ENCODE results near the gene TIMM50. TPM values are rescaled to one million over a fixed set of nuclear protein-coding genes. Genes with fewer than 3 reads are reported as not detected.

Gene TIMM50
- total RNA-seq, 4 donors from 2014 or later = 50.8 to 53.5 (median 52.4) TPM

DNA sequence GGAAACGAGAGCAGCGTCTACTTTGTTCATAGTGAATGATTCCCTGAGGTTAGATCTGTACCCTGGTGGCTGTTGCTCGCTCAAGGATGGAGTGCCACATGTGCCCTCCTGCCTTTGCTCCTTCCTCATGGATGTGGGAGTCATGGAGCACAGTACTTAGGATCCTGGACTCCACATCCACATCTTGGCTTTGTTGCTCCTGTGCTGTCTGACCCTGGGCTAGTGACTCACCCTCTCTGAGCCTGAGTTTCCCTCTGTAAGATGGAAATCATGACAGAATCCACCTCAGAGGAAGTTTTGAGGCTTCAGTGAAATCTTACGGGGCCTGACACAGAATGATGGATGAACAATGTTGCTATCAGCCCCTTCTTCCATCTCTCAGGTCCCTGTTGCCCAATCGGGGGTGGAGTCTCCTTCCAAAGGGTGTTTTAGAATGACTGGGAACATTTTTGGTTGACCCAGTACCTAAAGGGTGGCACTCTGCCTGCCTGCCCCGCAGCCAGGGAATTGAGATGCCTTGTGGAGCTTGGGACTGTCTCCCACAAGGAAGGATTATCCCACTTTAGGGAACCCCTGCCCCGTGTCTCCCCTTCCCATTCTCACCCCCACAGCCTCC lies 9.8 kb upstream of the TIMM50 start:
- no peaks in the 10 kb centered on the region for H3K27me3 ChIP-seq
- no peak overlapping the region for H3K4me3 ChIP-seq
- peaks cover 0 to 100% of the 10 kb centered on the region in 2 donors for H3K36me3 ChIP-seq
- TF ChIP-seq POLR2AphosphoS5 (IDR thresholded peaks at IDR 0.05) (no peak), EP300 (IDR thresholded peaks at IDR 0.05) (no peak), POLR2A (IDR thresholded peaks at IDR 0.05) (no peak)
- TF ChIP-seq, protein P1, sequence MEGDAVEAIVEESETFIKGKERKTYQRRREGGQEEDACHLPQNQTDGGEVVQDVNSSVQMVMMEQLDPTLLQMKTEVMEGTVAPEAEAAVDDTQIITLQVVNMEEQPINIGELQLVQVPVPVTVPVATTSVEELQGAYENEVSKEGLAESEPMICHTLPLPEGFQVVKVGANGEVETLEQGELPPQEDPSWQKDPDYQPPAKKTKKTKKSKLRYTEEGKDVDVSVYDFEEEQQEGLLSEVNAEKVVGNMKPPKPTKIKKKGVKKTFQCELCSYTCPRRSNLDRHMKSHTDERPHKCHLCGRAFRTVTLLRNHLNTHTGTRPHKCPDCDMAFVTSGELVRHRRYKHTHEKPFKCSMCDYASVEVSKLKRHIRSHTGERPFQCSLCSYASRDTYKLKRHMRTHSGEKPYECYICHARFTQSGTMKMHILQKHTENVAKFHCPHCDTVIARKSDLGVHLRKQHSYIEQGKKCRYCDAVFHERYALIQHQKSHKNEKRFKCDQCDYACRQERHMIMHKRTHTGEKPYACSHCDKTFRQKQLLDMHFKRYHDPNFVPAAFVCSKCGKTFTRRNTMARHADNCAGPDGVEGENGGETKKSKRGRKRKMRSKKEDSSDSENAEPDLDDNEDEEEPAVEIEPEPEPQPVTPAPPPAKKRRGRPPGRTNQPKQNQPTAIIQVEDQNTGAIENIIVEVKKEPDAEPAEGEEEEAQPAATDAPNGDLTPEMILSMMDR (IDR thresholded peaks at IDR 0.05) = no peak
- no peak overlapping the region for H3K27ac ChIP-seq
- ATAC-seq = no peak
- no peaks in the 10 kb centered on the region for H3K4me1 ChIP-seq
- 88% methylated on average over 3 of the region's 7 CpGs; no CpG with 5 or more reads in 1 of the 2 donors for WGBS, 2 donors (ENCODE audit: low coverage in 1 of 2)
- H3K9me3 ChIP-seq = no peaks in the 10 kb centered on the region

DNA sequence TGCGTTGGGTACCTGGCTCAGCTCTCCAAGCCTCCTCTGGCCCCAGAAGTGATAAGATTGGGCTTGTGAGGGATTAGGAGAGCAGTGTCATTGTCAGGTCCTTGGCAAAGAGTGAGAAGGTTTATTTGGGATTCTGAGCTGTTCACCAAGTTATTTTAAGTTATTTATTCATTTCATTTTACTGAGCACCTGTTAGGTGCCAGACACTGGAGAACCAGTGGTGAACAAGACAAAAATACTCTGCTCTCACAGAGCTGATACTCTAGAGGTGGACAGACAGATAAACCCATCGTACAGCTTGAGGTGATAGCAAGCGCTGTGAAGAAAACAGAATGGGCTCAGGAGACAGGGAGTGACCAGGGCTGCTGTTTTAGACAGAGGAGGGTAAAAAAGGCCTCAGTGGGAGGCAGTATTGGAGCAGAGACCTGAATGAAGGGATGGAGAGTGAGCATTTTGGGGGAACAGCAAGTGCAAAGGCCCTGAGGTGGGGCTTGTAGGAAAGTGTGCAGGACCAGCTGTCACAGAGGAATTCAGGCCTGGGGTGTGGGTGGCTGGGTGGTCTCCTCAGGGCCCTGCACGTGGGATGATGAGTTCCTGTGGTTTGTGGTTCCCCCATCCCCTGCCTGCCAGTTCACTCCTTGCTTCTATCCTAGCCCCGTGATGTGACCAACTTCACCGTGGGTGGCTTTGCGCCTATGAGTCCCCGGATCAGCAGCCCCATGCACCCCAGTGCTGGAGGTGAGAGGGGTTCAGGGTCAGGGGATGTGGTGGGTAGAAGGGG lies 8.7 kb upstream of the TIMM50 start:
- no peak overlapping the region for H3K27ac ChIP-seq
- TF ChIP-seq POLR2AphosphoS5 (IDR thresholded peaks at IDR 0.05) (no peak), POLR2A (IDR thresholded peaks at IDR 0.05) (no peak), EP300 (IDR thresholded peaks at IDR 0.05) (no peak)
- TF ChIP-seq, protein P1 (IDR thresholded peaks at IDR 0.05) = no peak
- H3K36me3 ChIP-seq = peaks cover 0 to 100% of the 10 kb centered on the region in 2 donors
- H3K4me1 ChIP-seq = no peaks in the 10 kb centered on the region
- no peak for ATAC-seq
- no peaks in the 10 kb centered on the region for H3K27me3 ChIP-seq
- no peak overlapping the region for H3K4me3 ChIP-seq
- WGBS, 2 donors (ENCODE audit: low coverage in 1 of 2) = 81 to 85% methylated on average over 2 to 3 of the region's 8 CpGs
- no peaks in the 10 kb centered on the region for H3K9me3 ChIP-seq

DNA sequence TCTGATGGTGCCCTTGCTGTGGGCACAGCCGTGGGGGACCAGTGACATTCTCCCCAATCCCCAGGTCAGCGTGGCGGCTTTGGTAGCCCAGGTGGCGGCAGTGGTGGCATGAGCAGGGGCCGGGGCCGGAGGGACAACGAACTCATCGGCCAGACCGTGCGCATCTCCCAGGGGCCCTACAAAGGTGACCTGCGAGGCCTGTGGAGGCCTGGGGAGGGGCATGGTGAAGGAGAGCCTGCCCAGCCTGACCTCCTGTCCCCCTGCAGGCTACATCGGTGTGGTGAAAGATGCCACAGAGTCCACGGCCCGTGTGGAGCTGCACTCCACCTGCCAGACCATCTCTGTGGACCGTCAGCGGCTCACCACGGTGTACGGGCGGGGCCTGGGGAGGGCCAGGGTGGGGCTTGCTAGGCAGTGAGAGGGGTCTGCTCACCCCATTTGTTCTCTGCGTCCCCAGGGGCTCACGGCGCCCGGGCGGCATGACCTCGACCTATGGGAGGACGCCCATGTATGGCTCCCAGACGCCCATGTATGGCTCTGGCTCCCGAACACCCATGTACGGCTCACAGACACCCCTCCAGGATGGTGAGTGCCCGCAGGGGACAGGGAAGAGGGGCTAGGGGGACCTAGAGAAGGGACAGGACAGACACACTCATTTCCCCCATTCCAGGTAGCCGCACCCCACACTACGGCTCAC lies 7.7 kb upstream of the TIMM50 start:
- Histone ChIP-seq H3K9me3 (no peaks in the 10 kb centered on the region), H3K4me1 (no peaks in the 10 kb centered on the region), H3K36me3 (peaks cover 0 to 92% of the 10 kb centered on the region in 2 donors), H3K27ac (no peak overlapping the region), H3K4me3 (no peak overlapping the region), H3K27me3 (no peaks in the 10 kb centered on the region)
- 83% methylated on average over 1 of the region's 32 CpGs; no CpG with 5 or more reads in 1 of the 2 donors for WGBS, 2 donors (ENCODE audit: low coverage in 1 of 2)
- ATAC-seq = no peak
- TF ChIP-seq, protein P1 (IDR thresholded peaks at IDR 0.05) = no peak
- TF ChIP-seq POLR2A (IDR thresholded peaks at IDR 0.05) = no peak
- TF ChIP-seq EP300 (IDR thresholded peaks at IDR 0.05) = no peak
- no peak for TF ChIP-seq POLR2AphosphoS5 (IDR thresholded peaks at IDR 0.05)

DNA sequence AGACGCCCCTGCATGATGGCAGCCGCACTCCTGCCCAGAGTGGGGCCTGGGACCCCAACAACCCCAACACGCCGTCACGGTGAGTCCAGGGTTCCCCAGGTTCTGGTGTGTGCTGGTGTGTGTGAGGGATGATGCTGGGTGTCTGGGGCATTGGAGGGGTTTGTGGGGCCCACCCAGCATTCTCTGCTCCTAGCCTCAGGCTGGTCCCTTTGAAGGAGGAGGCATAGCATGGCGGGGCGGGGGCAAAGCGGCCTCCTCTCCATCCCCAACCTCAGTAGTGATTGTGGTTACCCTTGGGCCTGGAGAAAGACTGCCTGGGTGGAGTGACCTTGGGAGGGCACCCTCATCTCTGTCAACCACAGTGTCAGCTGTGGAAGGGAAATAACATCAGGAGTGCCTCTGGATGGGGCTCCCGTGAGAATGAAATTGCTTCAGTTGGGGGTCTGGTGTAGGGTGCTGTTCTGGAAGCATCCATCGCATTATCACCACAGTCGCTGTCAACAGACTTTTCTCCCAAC lies 7.1 kb upstream of the TIMM50 start:
- WGBS, 2 donors (ENCODE audit: low coverage in 1 of 2) = 71 to 100% methylated on average over 1 to 3 of the region's 11 CpGs
- Histone ChIP-seq H3K27ac (no peak overlapping the region), H3K9me3 (no peaks in the 10 kb centered on the region), H3K36me3 (peaks cover 0 to 85% of the 10 kb centered on the region in 2 donors), H3K4me3 (no peak overlapping the region), H3K4me1 (no peaks in the 10 kb centered on the region), H3K27me3 (no peaks in the 10 kb centered on the region)
- TF ChIP-seq POLR2A (IDR thresholded peaks at IDR 0.05) (no peak), EP300 (IDR thresholded peaks at IDR 0.05) (no peak), POLR2AphosphoS5 (IDR thresholded peaks at IDR 0.05) (no peak)
- TF ChIP-seq, protein P1 (IDR thresholded peaks at IDR 0.05) = no peak
- ATAC-seq = no peak
